Activated CD4-positive, alpha-beta T cell treated with anti-CD3 and anti-CD28 coated beads for 24 hours (primary cell): Measurements from ENCODE around the gene SNRNP27.
"Not testable (repeated sequence)": the region's sequence is repeated elsewhere in the genome, so short reads cannot be mapped to it uniquely, and the experiment has no call there.

Experiments
- DNase-seq, 2 donors: peaks; one replicate each; pipeline ENCODE4 v3.0.0-alpha.2; 2020; ENCODE audit warnings: low read depth in 2 of 2

SNRNP27 gene

GRCh38 chr2:69893684-69894551, at the start of gene SNRNP27:
TSS of gene SNRNP27 (plus strand) at chr2:69893956. CDS start at chr2:69893985, 29 bp downstream.
- peak; percentile 70 to 75 for DNase-seq

- DNase-seq = no peak
Observed at GRCh38 chr2:69843993-69844392, 49.8 kb upstream of the SNRNP27 start.

GRCh38 chr2:69844560-69844959, 49.2 kb upstream of the SNRNP27 start:
- no peak for DNase-seq

GRCh38 chr2:69846182-69847067, 47.3 kb upstream of the SNRNP27 start:
- DNase-seq = no peak

DNA sequence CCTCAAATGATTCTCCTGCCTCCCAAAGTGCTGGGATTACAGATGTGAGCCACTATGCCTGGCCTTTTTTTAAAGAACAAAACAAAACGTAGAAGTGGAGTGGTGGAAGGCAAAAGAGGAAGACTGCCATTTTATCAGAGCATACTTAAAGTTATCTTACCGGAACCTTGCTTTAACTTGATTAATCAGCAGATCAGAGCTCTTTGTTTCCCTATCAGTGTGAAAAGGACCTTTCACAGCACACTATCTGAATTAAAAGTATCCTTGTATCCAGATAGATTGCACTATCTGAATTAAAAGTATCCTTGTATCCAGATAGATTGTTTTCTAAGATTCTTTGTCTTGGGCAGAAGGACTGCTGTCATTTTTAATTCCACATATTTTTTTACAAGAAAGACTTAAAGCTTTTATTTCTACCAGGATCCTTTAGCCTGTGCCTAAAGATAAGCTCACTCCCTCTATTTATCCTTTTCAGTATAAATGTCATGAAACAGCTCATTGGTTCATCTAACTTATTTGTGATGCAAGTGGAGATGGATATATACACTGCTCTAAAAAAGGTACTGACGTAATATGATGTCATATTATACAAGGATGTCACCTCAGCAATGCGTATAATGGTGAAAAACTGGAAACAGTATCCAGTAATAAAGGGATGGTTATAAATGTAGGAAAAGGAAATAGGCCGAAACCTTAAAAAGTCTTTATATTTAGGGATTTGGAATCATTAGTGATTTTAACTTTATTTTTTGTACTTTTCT, 46.5 kb upstream of the SNRNP27 start:
- no peak for DNase-seq

- no peak for DNase-seq
Observed at GRCh38 chr2:69848186-69848790, 45.5 kb upstream of the SNRNP27 start.

DNA sequence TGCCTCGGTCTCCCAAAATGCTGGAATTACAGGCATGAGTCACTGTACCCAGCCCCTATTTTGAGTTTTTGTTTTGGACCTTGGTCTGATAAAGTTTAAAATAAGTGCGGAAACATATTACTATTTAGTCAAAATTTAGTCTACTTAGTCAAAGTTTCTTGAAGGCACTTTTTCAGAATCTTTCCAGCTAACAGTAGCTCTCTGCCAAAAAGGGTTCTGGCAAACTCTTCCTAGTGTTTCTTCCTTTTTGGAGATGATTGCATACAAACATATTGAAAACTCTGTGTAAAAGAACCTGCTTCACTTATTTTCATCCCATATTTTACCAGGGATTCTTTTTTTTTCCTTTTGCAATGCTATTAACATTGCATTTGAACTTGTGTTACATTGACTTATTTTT, 35.5 kb upstream of the SNRNP27 start:
- no peak for DNase-seq

- no peak for DNase-seq
Observed at GRCh38 chr2:69863298-69863697, 30.5 kb upstream of the SNRNP27 start.

GRCh38 chr2:69888451-69888850, 5.3 kb upstream of the SNRNP27 start:
- no peak for DNase-seq

- DNase-seq = no peak
Observed at GRCh38 chr2:69889302-69889701, 4.5 kb upstream of the SNRNP27 start.

- no peak for DNase-seq
Observed at GRCh38 chr2:69890881-69891280, 2.9 kb upstream of the SNRNP27 start.

DNA sequence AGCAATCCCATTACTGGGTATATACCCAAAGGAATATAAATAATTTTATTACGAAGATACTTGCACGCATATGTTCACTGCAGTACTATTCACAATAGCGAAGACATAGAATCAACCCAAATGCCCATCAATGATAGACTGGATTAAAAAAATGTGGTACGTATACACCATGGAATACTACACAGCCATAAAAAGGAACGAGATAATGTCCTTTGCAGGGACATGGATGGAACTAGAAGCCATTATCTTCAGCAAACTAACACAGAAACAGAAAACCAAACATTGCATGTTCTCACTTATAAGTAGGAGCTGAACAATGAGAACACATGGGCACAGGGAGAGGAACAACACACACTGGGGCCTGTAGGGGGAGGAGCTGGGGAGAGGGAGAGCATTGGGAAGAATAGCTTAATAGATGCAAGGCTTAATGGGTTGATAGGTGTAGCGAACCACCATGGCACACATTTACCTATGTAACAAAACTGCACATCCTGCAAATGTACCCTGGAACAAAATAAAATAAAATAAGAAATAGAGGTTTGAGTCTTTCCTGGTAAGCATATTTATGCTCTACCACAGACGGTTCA, 825 bp upstream of the SNRNP27 start:
- DNase-seq = not testable (repeated sequence)

DNA sequence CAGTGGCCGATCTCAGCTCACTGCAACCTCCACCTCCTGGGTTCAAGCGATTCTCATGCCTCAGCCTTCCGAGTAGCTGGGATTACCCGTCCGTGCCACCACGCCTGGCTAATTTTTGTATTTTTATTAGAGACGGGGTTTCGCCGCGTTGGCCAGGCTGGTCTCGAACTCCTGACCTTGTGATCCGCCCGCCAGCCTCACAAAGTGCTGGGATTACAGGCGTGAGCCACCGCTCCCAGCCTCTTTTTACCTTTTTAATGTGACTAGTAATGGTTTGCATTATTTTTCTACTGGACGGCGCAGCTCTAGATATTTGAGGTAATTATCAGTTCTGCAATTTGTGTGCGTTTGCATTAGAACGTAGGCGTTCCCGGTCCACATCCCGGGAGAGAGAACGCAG, 981 bp downstream of the SNRNP27 start:
- not testable (repeated sequence) for DNase-seq

- DNase-seq = no peak
Observed at GRCh38 chr2:69902213-69902922, 8.6 kb downstream of the SNRNP27 start.

DNA sequence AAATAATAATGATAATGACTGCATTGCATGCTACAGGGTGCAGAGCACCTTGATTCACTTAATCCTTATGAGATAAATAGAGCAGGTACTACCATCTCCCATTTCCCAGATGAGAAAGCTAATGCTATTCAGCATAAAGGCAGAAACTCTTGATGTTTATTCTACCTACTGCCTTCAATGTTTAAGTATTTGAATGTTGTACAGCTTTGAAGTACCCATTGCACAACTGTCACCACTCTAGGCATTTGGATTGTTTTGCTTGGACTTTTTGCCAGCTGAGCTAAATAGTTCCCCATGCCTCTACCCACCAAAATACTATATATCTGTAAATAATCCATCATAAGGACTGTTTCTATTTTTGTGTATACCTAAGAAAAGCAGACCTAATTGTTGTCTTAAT, 13.5 kb downstream of the SNRNP27 start:
- DNase-seq = no peak

DNA sequence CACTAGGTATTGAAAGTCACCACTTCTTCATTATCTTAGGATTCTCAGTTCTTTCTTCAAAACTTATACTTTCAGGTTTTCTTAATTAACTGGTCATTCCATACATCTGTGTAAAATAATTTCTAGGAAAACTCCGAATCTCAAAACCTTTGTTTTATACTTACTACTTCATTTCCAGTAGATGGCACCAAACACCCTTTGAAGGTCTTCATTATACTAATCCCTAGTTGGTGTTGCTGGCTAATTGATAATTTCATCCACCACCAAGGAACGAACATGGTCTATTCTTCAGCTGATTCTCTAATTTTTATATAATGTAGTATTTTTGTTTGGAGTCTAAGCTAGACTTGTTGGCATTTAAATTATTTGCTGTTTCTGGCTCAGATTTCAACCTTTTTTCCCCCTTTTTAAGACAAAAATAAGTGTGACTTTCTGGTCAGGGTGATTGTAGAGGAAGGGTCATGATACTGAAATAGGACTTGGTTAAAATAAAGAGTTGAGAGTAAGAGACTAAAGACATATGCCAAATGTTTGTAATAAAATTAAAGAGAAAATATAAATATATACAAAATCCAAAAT, 18.3 kb downstream of the SNRNP27 start:
- DNase-seq = no peak

GRCh38 chr2:69914164-69914949, 20.6 kb downstream of the SNRNP27 start:
- DNase-seq = peak in 1 of 2 donors; percentile 100

GRCh38 chr2:69914950-69915945, 21.5 kb downstream of the SNRNP27 start, which contains the start of gene MXD1:
TSS of gene MXD1 (plus strand) at chr2:69915109. CDS start at chr2:69915331, 222 bp downstream.
- peak in 1 of 2 donors; percentile 100 for DNase-seq
